GM21447 (cell line): ENCODE measurements around the gene TRMT44.

ENCODE experiments used
- ATAC-seq: cut with Tn5 transposase; IDR thresholded peaks from one replicate; pipeline ENCODE4 v1.9.1; 2021; ENCODE audit not compliant: unreplicated experiment

TRMT44 gene

DNA sequence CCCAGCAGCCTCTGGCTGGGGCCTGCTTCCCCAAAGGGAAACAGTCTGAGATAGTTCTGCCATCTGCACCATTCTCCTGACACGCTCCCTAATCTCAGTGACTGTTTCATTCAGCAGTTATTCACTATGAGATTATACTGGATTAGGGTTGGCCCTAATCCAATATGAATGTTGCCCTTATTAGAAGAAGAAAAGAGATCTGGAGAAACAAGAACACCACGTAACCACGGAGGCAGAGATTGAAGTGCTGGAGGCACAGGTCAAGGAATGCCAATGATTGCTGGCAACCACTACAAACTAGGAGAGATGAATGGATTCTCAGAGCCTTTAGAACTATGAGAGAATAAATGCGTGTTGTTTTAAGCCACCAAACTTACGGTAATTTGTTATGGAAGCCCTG lies 7.4 kb upstream of the TRMT44 start:
- ATAC-seq, result no peak

DNA sequence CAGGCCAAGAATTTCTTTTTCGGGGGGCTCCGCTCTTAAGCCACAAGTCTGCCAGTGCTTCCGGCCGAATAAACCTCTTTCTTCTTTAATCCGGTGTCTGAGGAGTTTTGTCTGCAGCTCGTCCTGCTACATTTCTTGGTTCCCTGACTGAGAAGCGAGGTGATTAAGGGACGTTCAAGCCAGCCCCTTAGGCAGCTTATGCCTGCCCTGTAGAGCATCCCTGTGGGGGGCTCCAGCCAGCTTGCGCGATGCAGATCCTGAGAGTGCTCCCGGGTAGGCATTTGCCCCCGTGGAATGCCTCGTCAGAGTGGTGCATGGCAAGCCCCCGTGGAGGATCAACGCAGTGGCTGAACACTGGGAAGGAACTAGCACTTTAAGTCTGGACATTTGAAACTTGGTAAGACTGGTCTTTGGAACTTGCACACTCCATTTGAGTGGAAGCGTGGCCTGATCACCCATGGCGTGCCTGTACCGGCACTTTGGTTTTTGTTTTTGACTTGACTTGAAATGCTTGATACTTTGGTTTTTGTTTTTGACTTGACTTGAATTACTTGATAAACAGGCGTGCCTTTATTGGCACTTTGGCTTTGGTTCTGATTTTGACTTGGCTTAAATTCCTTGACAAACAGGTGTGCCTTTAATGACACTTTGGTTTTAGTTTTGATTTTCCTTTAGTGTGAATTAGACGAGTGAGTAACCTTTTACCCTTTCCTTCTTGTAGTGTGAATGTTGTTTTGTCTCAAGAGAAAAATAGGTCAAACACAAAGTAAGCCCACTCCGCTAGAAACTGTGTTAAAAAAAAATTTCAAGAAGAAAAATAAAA lies 6.1 kb upstream of the TRMT44 start:
- ATAC-seq, result no peak

DNA sequence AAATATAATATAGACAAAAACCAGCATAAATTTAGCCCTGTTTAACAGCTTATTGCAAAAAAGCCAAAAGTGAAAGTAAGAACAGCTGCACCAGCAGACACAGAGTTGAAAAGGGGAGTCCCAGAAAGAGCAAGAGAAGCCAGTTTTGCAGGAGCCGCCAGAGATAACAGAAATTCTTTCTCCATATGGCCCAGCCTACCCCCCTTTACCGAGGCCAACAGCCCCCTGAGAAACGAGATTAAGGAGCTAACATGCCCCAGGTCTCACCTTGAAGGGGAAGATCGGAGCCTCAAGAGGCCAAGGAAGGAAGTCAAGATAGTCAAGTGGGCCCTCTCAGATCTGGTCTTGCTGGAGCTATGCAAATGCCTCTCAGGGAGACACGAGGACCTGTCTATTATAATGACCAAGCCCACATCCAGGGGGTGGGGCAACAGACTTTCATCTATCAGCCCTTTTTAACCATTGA lies 4.9 kb upstream of the TRMT44 start:
- ATAC-seq, result peak; percentile 62

DNA sequence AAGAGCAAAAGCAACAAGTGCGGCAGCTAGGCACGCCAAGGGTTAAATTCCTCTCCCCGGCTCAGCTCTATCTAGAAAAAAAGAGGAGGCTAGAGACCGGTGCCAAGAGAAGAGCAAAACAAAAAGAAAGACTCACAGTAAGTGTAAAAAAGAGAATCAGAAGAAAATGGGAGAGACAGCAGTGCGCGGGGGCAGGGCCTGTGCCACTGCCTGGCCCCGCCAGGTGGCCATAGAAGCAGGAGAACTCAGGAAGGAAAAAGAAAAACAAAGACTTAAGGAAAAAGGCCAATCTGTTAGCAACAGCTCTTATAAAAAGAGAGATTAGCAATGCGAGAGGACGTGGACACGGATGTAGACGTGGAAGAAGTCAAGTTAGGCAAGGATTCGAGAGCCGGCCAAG lies 3.3 kb upstream of the TRMT44 start:
- no peak for ATAC-seq

DNA sequence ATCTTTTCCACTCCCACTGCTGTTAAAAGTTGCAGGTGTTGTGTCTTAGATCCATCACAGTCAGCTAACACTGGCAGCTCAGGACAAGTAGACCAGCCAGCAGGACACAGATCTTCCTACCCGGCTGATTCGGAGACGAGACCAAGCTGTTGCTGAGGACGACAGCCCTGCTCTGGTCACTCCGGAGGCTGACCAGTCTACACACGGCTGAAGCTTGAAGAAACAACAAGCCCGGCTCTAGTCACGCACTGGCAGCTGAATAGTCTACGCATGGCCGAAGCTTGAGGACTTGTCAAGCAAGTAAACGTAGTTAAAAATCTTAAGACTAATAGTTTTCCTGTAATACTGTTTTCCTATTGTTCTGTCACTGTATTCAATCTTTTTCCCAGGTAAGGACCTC lies 1.8 kb upstream of the TRMT44 start:
- ATAC-seq, result no peak

DNA sequence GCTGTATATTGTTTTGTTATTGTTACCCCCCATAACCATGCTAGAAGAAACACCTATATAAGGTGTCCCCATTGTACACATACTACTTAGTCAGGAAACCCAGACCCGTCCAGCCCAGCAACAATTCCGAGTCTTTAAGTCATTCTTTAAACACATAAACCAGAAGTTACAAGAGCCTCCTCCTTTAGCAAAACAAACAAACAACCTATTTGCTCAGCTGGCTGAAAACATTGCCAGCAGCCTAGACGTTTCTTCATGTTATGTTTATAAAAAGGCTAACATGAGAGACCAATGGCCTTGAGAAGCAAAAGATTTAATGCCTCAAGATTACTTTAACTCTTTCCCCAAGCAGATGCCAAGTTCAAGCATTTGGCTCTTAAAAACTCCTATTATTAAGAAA lies 1.4 kb upstream of the TRMT44 start:
- ATAC-seq, result no peak

DNA sequence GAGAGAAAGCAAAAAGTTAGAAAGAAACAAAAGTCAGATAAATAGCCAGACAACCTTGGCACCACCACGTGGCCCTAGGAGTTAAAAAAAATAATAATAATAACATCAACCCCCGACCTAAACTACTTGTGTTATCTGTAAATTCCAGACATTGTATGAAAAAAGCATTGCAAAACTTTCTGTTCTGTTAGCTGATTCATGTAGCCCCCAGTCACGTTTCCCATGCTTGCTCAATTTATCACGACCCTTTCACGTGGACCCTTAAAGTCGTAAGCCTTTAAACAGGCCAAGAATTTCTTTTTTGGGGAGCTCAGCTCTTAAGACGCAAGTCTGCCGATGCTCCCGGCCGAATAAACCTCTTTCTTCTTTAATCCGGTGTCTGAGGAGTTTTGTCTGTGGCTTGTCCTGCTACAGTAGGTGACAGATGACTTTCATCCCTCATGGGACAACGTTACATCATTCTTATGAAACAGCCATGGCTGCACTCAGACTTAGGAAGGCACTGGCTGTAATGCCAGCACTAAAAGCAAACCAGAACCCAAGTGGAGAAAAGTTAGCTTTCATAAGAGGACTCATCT lies 574 bp upstream of the TRMT44 start:
- peak; percentile 30 for ATAC-seq

DNA sequence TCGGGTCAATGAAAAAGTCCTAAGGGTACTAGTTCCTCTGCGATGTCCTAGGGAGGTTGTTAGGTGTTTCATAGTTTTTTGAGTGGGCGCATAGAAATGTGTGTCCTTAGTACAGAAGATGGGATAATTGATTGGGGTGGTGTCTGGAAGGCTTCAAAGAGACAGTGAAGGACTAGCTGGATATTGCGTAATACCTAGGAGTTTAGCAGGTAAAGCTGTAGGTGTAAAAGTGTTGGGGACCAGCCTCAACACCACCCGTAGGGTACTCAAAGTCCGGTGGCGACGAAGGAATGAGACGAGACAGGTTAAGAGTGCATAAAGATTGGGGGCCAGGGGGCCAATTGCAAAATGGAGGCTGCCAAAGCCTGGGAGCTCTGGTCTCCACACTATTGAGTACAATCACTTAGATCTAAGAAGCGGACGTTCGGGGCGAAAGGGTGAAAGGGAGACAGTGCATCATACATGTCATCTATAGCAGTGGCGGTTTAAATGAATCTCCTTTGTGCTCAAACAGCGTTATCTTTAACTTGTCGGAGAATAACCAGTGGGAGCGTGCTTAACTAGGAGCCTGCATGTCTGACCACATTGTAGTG lies 1.0 kb downstream of the TRMT44 start:
- ATAC-seq, result no peak

DNA sequence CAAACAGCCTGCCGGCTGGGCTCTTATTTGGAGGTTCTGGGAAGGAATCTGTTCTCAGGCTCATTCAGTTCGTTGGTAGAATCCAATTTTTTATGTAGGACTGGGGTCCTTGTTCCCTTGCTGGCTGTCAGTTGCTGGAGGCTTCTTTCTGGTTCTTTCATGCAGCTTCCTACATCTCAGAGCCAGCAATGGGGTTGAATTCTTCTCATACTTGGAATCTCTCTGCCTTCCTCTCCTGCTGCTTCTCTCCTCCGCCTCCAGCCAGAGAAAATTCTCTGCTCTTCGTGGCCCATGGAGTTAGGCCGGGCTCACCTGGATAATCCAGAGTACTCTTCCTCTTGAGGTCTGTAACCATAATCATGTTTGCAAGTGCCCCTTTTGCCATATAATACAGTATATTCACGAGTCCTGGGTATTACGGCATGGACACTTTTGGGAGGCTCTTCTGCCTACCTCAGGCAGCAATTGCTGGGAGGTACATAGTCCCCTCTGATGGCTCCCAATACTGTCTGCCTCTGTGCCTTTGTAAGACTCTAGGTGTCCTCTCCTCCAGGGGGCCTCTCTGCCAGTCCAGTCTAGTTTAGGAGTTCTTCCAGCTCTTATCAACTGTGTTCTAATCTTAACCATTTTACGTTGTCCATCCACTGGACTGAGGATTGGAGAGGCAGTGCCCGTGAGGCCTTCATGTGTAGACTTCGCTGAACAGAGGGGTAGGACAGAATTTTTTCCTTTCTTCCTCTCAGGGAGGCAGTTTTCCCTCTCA lies 2.2 kb downstream of the TRMT44 start:
- no peak for ATAC-seq

DNA sequence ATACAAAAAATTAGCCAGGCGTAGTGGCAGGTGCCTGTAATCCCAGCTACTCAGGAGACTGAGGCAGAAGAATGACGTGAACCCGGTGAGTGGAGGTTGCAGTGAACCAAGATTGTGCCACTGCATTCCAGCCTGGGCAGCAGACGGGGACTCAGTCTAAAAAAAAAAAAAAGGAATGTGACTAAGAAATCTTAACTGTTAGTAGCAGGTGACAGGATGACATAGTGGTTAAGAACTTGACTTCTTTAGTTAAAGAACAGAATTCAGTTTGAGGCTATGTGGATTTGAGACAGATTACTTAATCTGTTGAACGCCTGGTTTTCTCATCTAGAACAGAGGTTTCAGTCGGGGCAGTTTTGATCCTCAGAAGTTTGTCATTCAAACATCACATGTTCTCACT lies 3.2 kb downstream of the TRMT44 start:
- ATAC-seq, result no peak

DNA sequence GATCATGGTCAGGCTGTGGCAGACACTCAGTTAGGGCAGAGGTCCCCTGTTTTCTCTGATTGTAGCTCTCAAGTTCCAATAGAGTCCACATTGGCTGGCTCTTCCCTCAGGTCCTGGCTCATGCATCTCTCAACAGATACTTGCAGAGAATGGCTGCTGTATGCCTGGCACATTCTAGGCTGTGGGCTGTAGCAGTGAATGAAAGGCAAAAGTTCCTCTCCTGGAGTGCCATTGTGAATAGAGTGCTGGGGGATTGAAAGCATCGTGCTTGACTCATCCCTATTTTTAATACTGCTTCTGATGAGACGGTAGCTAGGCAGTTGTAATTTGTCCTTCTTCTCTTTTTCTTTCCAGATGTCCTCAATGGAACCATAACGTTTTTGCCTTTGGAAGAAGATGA lies 5.5 kb downstream of the TRMT44 start:
- ATAC-seq, result no peak

DNA sequence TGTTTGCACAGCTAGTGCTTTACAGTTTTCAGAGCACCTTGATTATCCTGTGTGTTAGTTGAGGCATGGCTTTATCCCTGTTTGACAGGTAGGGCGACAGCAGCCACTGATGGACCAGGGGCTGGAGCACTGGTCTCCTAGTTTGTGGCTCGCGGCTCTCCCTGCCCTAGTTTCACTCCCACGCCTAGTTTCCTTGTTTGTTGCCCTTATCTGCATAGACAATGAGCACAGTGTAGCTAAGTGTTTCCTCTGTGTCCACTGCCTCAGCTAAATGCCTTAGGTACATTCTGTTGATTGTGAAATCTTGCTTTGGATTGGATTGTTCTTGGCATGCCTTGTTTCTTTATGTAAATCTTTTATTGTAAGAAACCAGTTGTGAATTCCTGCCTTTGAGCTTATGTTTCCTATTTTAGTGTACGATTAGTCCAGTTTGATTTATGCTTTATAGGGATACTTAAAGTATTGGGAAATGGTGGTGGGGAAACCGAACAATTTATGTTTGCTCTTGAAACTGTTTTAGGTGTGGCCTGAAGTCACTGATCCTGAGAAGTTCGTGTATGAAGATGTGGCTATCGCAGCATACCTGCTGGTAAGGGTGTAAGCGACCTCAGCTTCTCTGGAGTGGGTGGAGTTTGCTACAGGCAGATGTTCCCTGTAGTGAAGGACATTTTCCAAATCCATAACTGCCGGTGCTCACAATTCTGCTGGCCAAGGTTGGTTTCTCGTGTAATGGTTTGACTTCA lies 11.0 kb downstream of the TRMT44 start:
- ATAC-seq, result no peak

DNA sequence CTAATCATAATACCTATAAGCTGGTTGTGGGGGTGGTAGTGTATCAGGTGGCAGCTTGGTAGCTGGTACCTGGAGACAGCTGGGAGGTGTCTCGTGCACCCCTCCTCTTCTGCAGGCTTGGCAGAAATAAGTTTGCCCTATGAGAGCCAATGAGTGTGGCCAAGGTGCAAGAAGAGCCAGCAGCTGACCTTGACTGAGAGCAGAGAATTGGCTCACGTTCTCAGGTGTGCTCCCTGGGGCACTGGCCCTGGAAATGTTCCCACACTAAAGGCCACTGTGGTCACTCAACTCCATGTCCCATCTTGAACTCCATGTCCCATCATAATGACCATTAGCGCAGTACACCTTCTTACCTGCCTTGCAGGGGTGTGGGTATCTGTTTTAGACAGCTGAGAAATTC lies 13.4 kb downstream of the TRMT44 start:
- ATAC-seq, result no peak

DNA sequence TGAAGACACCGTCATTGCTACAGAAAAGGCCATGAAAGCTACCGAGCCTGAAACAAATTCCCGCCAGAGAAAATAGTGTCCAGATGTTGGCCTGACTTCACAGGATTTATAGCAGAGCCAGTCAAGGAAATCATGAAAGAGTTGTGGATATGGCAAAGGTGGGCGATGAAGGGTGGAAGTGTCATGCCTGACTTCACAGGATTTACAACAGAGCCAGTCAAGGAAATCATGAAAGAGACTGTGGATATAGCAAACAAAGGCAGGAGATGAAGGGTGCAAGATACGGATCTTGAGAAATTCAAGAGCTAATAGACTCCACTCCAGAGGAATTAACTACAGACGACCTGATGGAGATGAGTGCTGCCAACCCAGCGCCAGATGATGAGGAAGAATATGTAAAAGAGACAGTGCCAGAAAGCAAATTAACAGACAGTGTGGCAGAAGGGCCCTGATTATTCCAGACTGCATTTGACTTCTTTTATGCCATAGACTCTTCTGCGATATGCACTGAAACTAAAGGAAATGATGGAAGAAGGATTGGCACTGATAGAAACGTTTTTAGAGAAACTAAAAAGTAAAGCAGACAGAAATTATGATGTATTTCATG lies 17.2 kb downstream of the TRMT44 start:
- ATAC-seq, result no peak

DNA sequence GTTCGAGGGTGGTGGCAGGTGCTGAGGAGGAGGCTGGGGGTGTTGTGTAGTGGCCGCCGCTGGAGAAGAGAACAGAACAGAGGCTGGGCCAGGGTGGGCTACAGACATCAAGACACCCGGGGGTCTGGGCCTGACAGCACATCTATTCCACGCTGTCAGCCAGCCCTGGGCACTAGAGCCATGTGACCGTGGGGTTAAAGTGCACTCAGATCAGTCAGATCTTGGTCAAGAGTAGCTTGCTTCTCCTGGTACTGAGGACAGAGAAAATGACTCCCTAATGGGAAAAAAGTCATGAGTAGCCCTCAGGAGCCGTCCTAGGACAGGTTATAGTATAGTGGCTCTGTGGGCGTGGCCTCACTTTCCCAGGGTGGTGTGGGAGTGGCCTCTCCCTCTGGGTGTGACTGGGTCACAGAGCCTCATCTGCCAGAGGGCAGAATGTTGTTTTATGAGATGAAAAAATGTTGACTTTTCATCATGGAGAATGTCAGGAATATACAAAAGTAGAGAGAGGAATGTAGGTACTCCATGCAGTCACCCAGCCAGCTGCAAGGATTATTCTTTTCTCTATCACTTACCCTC lies 19.4 kb downstream of the TRMT44 start:
- no peak for ATAC-seq

DNA sequence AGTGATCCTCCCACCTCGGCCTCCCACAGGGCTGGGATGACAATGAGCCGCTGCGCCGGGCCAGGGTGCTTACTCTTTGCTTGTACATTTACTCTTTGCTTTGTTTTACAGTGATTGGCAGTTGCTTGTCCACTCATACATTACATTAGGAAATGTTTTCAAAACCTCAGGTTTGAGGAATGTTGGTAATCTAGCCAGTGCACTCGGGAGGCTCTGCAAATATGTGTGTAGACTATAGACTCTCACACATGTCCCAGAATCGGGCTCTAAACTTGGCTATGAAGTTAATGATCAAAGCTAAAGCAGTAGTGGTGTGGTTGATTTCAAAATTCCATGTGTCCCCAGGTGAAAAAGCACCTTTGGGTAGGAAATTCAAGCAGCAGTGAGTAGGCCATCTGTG lies 20.5 kb downstream of the TRMT44 start:
- ATAC-seq, result no peak

DNA sequence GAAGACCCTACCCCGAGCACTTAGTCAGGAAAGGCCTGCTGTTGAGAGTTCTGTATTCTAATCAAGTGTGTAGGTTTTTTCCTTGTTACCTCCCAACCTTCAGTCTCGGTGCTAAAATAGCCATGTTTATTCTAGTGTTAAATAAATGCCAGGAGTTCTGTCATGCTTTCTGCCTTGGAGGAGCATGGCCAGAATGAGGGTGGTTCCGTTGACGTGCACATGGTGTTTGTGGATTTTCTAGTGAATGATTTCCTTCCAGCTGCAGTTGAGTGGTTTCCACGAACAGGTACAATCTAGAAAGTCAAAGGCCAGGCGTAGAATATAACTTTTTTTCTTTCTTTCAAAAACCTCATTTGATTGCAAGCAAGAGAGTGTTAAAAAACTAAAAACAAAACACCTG lies 21.0 kb downstream of the TRMT44 start:
- no peak for ATAC-seq

DNA sequence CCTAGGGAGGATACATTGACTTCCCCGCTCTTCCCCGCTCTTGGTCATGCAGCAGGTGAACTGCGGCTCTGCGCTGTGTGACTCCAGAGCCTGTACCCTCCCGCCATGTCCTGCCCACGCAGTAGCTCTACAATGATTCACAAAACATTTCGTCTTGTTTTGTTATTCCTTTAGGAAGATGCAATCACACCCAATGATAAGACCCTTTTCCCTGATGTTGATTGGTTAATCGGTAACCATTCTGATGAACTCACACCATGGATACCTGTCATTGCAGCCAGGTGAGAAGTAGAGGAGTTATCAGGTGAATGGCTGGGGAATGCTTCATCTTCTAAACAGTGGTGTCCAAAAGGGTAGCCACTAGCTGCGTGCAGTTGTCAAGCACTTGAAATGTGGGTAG lies 23.2 kb downstream of the TRMT44 start:
- no peak for ATAC-seq

DNA sequence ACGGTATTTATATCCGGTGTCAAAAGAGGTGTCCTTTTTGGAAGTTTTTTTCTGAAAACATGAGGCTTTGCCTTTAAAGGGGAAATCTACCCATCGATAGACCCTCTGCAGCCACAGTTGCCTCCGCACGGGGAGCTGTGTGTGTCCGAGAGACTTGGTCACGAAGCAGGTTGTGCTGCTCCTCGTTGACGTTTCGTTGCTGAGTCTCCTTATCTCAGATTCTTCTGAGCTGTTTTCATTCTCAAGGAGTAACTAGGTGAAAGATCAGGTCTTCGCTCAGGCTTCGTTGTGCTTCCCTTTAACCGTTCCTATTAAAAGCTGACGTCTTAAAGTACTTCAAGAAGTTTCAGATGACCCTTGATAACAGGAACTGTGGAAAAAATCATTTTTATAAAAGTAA lies 23.8 kb downstream of the TRMT44 start:
- no peak for ATAC-seq
